ENCODE results near the gene PRPH. TPM values are rescaled to one million over a fixed set of nuclear protein-coding genes. Genes with fewer than 3 reads are reported as not detected.
A peak's percentile ranks its signal among the peaks of the same experiment; 100 is the strongest.

Gene PRPH
- total RNA-seq, 2 experiments from 2014 or later: not detected

DNA sequence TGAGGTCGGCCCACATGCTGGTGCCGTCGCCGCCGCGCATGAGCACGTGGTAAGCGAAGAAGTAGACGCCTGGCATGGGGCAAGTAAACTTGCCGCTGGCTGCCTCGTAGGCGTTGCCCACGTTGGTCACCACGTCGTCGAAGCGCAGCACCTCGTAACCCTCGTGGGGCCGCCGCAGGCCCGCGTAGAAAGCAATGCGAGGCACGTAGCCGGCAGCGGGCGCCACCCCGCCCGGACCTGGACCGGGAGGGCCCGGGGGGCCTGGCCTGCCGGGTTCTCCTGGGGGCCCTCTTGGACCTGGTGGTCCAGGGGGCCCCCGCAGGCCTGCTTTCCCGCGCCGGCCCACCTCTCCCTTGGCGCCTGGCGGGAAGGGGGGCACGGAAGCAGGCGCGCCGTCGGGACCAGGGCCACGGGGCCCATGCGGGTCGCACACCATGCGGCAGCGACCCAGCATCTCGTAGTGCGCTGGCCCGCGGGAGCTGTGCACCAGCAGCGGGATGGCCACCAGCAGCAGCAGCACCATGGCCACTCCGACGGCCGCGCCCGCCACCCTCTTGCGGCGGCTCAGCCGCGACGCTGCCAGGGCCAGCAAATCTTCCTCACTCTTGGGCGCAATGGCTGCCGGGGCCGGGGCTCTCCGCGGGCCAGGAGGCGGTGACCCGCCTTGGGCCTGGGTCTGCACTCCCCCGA lies 41.2 kb downstream of the PRPH start:
- TF ChIP-seq, protein P1, sequence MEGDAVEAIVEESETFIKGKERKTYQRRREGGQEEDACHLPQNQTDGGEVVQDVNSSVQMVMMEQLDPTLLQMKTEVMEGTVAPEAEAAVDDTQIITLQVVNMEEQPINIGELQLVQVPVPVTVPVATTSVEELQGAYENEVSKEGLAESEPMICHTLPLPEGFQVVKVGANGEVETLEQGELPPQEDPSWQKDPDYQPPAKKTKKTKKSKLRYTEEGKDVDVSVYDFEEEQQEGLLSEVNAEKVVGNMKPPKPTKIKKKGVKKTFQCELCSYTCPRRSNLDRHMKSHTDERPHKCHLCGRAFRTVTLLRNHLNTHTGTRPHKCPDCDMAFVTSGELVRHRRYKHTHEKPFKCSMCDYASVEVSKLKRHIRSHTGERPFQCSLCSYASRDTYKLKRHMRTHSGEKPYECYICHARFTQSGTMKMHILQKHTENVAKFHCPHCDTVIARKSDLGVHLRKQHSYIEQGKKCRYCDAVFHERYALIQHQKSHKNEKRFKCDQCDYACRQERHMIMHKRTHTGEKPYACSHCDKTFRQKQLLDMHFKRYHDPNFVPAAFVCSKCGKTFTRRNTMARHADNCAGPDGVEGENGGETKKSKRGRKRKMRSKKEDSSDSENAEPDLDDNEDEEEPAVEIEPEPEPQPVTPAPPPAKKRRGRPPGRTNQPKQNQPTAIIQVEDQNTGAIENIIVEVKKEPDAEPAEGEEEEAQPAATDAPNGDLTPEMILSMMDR (conservative IDR thresholded peaks at IDR 0.05; ENCODE audit: low read length): no peak
- TF ChIP-seq EZH2phosphoT487 (IDR thresholded peaks at IDR 0.05; ENCODE audit: borderline replicate concordance, low read depth, low read length): no peak
- intact Hi-C loops (cut with micrococcal nuclease; ENCODE audit: unreplicated experiment): no loop called here
- no peak overlapping the region for H2AFZ ChIP-seq (ENCODE audit: low read length)
- H3K4me1 ChIP-seq (ENCODE audit: insufficient read depth, low read length, poor library complexity, severe bottlenecking): peaks cover 11% of the 10 kb centered on the region
- H3K36me3 ChIP-seq (ENCODE audit: insufficient read depth, low read length): peaks cover 7% of the 10 kb centered on the region; the same call in 1 of the 2 replicates
- H3K9me3 ChIP-seq (ENCODE audit: low read length): no peaks in the 10 kb centered on the region
- H3K9me2 ChIP-seq (ENCODE audit: insufficient read depth, low read length): no peaks in the 10 kb centered on the region
- ChIA-PET POLR2A (no interaction called here), CTCF (ENCODE audit: unreplicated experiment) (no interaction called here)
- no TSS peak for BruUV-seq (replicated peaks)
- DNase-seq (ENCODE audit: low spot score): no peak
- H3K27ac ChIP-seq (ENCODE audit: low read depth, low read length, poor library complexity, severe bottlenecking): no peak overlapping the region
- no peak overlapping the region for H3K4me2 ChIP-seq (ENCODE audit: low read length)
- H3K4me3 ChIP-seq (ENCODE audit: low read depth, low read length, poor library complexity, severe bottlenecking): no peak overlapping the region
- no peaks in the 10 kb centered on the region for H3K79me2 ChIP-seq (ENCODE audit: insufficient read depth, low read depth, low read length)
- no peaks in the 10 kb centered on the region for H4K20me1 ChIP-seq (ENCODE audit: insufficient read depth, low read length)

DNA sequence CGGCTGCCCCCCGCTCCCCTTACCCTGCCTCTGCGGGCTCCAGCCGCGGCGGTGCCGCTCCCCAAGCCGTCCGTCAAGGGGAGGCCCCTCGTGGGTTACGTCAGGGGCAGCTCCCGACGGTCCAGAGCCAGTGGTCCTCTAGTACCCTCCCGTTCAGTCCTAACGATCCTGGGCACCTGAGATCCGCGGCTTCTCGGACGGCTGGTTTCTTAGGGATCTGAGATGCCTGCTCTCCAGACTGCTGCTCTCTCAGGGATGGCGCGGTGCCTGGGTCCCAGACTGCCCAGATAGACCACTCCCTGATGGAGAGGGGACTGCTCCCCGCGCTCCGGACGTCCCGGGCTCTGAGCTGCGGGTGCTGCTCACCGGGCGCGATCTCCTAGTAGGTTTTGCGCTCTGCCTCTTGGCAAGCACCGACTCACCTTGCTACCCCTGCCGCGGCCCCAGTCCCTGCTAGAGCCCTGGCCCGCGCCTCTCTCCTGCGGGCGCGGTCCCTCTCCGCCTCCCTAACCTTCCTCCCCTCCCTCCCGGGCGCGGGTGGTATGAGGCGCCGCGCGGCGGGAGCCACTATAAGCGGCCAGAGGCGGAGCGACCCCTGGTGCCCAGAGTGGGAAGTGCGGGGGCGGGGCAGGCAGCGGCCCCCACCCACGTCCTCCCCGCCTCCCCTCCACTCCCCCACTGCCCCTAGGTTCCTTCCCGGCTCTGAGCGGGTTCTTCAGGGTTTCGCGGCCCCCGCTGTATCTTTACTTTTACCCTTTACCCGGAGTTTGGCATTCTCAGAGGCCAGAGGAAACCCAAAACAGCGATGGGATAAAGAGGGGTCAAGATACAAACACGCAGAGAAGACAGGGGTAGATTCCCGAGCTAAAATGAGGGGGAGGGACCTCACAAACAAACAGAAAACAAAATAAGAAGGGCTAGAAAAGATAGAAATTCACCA lies 42.0 kb downstream of the PRPH start, which contains the start of gene C1QL4:
Gene C1QL4, minus strand, starts transcription at position 544 of the 940 bp plus-strand sequence. CDS start 711 bp downstream, outside the sequence.
- Histone ChIP-seq H3K4me3 (ENCODE audit: low read depth, low read length, poor library complexity, severe bottlenecking) (peak within 1 kb of the TSS; percentile 60), H3K4me1 (ENCODE audit: insufficient read depth, low read length, poor library complexity, severe bottlenecking) (peaks cover 11% of the 10 kb centered on the region), H3K36me3 (ENCODE audit: insufficient read depth, low read length) (no peaks in the 10 kb centered on the region; the same call in 1 of the 2 replicates), H3K27ac (ENCODE audit: low read depth, low read length, poor library complexity, severe bottlenecking) (no peak within 1 kb of the TSS), H3K79me2 (ENCODE audit: insufficient read depth, low read depth, low read length) (no peaks in the 10 kb centered on the region), H3K4me2 (ENCODE audit: low read length) (peak within 1 kb of the TSS; percentile 77), H4K20me1 (ENCODE audit: insufficient read depth, low read length) (no peaks in the 10 kb centered on the region), H3K9me2 (ENCODE audit: insufficient read depth, low read length) (no peaks in the 10 kb centered on the region), H3K9me3 (ENCODE audit: low read length) (no peaks in the 10 kb centered on the region), H2AFZ (ENCODE audit: low read length) (peak within 1 kb of the TSS; percentile 78)
- no TSS peak for BruUV-seq (replicated peaks)
- intact Hi-C loops (cut with micrococcal nuclease; ENCODE audit: unreplicated experiment): loop anchor here (1.0 kb wide), 1 partner anchor 49 kb away; no protein-coding TSS in a partner anchor
- ChIA-PET POLR2A (interaction anchor here (1.4 kb wide), 1 partner anchor 14 kb away, joined by 3 read pairs; the partner anchor contains the start of gene TROAP), CTCF (ENCODE audit: unreplicated experiment) (no interaction called here)
- peak; percentile 82 for DNase-seq (ENCODE audit: low spot score)
- TF ChIP-seq, protein P1 (conservative IDR thresholded peaks at IDR 0.05; ENCODE audit: low read length): peak; percentile 92
- no peak for TF ChIP-seq EZH2phosphoT487 (IDR thresholded peaks at IDR 0.05; ENCODE audit: borderline replicate concordance, low read depth, low read length)

Data from OCI-LY7 (cell line).